Liver (tissue), 3 donors: ENCODE measurements around the gene MARCHF7.

Experiments used
- ATF3 ChIP-seq: IDR thresholded peaks from 2 replicates; pipeline ENCODE4 v1.6.1; 2016; ENCODE audit warnings: antibody characterized with exemption
- CTCF ChIP-seq: fragments of 150-350 bp; IDR thresholded peaks from 2 replicates; pipeline ENCODE4 v1.5.1; 2017; ENCODE audit warnings: improper control_type of control experiment, low read depth, low read length; ENCODE audit not compliant: missing input control
- EGR1 ChIP-seq, 2 donors: IDR thresholded peaks; 2 replicates each; pipeline ENCODE4 v1.6.1; 2016 to 2018; ENCODE audit warnings: antibody characterized with exemption in 2 of 2, low read depth in 2 of 2
- GABPA ChIP-seq, 2 donors: IDR thresholded peaks in 1 of 2; conservative IDR thresholded peaks in 1 of 2; 2 replicates each; pipeline ENCODE4 v1.6.1; 2016; ENCODE audit warnings: antibody characterized with exemption in 2 of 2, mild to moderate bottlenecking in 1 of 2, moderate library complexity in 1 of 2
- RAD21 ChIP-seq, 2 donors: IDR thresholded peaks; 2 replicates each; pipeline ENCODE4 v1.6.1; 2016; ENCODE audit warnings: antibody characterized with exemption in 2 of 2, mild to moderate bottlenecking in 2 of 2
- REST ChIP-seq: IDR thresholded peaks from 2 replicates; pipeline ENCODE4 v1.6.1; 2016; ENCODE audit warnings: antibody characterized with exemption, mild to moderate bottlenecking
- SP1 ChIP-seq: IDR thresholded peaks from 2 replicates; pipeline ENCODE4 v1.6.1; 2018; ENCODE audit warnings: antibody characterized with exemption, mild to moderate bottlenecking
- YY1 ChIP-seq: IDR thresholded peaks from 2 replicates; pipeline ENCODE4 v1.6.1; 2016; ENCODE audit warnings: antibody characterized with exemption, mild to moderate bottlenecking
- donor health status: healthy.
- donor health status: healthy.

GRCh38 chr2:159725713-159726112, 13.4 kb downstream of the MARCHF7 start:
- TF ChIP-seq CTCF (no peak), YY1 (no peak), RAD21 (IDR thresholded peaks at IDR 0.05) (no peak), REST (no peak), ATF3 (no peak), SP1 (no peak), GABPA (IDR thresholded peaks at IDR 0.05 in 1 of 2, conservative IDR thresholded peaks at IDR 0.05 in 1 of 2) (no peak), EGR1 (IDR thresholded peaks at IDR 0.05; ENCODE audit: low read depth in 2 of 2) (no peak)
